NCI-H748 (cell line): ENCODE data around the gene SPACA4.
A peak's percentile ranks its signal among the peaks of the same experiment; 100 is the strongest.
"Not testable (repeated sequence)": the region's sequence is repeated elsewhere in the genome, so short reads cannot be mapped to it uniquely, and the experiment has no call there.

Experiments
- DNase-seq: peaks from one replicate; lab custom pipeline; 2025; ENCODE audit not compliant: unreplicated experiment; lab: John Stamatoyannopoulos, UW

The SPACA4 gene

DNA sequence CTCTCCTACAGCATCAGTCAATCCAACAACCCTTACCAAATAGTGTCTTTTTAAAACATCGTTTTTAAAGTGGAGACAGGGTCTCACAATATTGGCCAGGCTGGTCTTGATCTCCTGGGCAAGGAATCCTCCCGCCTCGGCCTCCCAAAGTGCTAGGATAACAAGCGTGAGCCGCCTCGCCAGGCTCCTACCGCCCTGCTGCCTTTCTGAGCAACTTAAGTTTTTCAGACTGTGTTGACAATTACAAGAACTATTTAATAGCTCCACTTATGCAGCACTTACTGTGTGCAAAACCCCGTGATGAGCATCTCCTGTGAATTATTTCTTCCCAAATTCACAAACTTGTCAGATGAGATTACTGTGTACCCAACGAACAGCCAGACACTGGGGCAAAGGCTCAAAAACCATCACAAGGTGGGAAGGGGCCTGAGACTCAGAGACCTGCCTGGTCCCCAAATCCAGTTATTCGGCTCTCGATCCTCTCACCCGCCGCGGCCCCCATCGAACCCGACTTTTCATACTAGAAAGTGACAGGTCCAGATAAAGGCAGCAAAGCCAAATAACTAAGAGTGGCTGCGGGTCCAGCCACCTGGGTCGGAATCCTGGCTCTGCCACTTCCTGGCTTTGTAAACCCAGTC, 11.9 kb downstream of the SPACA4 start:
- peak; percentile 39 for DNase-seq

DNA sequence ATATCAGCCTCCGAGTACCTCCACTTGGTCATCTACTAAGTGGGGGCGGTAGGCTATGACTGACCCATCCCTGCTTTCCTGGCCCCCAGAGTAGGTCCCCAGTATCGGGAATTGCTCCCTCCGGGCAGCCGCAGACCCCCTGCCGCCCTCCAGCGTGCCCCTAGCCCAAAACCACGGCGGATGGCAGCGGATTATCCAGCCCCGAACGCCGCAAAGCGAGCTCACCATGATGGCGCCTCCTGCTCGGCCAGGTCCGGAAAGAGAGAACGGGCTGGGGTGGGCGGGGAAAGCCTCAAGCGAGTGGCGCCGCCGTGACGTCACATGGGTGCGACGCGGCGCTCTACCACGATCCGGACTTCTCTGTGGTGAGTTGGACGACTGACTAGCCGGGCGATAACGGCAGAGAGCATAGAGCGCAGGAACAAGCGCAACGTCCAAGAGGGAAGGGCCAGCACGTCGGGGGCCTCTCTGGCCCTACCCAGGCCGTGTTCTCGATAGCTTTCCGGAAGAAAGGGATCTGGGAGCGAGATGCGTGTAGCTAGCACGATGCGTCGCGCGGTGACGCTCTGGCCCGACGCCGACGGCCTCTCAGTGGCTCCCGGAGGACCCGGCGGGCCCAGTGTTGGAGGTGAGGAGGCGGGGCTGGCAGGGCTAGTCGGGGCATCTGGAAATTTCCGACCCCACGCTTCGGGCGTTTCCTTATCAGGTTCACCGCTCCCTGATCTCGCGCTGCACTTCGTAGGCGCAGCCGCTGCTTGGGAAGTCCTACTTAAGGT, 12.6 kb downstream of the SPACA4 start, which contains the start of the genes RPL18 and SPHK2:
TSS of gene RPL18 (minus strand) at position 263 of the 776 bp plus-strand sequence. CDS start at position 228, 35 bp downstream.
TSS of gene SPHK2 (plus strand) at position 591 of the 776 bp plus-strand sequence. CDS start 1,009 bp downstream, outside the sequence.
- peak; percentile 100 for DNase-seq

- DNase-seq, result no peak
Observed at GRCh38 chr19:48619692-48620585, 13.4 kb downstream of the SPACA4 start.

- peak; percentile 50 for DNase-seq
Observed at GRCh38 chr19:48623556-48624066, 17.1 kb downstream of the SPACA4 start.

GRCh38 chr19:48624067-48624594, 17.6 kb downstream of the SPACA4 start:
- DNase-seq, result peak; percentile 100

- DNase-seq, result peak; percentile 40
Observed at GRCh38 chr19:48624791-48625723, 18.5 kb downstream of the SPACA4 start.

GRCh38 chr19:48625891-48626327, 19.4 kb downstream of the SPACA4 start:
- DNase-seq, result no peak

DNA sequence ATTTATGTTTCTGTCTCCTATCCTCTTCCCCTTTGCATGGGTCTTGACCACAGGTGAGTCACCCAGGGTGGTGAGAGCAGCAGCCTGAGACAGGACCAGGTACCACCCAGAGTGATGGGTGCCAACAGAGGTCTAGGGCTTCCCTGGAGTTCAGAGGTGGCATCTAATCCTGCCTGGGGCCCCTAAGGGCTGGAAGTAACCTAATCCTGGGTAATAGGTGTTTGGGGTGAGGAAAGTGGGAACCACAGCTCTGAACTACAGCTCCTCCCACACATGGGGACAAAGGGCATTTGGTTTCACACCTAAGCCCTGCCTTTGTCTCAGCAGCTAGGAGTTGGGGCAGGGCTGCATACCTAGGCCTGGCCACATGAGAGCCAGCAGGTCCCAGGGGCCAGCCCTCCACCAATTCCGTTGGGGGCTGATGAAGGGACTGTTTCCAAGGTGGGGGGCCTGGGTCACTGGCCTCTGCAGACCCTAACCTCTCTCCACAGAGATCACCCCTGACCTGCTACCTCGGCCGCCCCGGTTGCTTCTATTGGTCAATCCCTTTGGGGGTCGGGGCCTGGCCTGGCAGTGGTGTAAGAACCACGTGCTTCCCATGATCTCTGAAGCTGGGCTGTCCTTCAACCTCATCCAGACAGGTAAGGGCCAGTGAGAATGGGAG, 20.8 kb downstream of the SPACA4 start:
- DNase-seq, result no peak

GRCh38 chr19:48627865-48628314, 21.3 kb downstream of the SPACA4 start:
- DNase-seq, result no peak

DNA sequence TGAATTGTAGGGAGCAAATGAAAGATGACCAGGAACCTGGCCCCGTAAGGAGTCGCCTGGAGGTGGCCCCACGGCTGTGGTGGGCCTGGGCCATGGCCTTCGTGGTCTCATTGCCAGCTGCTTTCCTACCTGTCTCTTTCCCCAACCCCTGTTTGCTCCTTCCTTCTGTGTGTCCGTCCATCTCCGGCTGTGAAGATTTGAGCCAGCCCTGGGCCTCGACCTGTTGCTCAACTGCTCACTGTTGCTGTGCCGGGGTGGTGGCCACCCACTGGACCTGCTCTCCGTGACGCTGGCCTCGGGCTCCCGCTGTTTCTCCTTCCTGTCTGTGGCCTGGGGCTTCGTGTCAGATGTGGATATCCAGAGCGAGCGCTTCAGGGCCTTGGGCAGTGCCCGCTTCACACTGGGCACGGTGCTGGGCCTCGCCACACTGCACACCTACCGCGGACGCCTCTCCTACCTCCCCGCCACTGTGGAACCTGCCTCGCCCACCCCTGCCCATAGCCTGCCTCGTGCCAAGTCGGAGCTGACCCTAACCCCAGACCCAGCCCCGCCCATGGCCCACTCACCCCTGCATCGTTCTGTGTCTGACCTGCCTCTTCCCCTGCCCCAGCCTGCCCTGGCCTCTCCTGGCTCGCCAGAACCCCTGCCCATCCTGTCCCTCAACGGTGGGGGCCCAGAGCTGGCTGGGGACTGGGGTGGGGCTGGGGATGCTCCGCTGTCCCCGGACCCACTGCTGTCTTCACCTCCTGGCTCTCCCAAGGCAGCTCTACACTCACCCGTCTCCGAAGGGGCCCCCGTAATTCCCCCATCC, 22.1 kb downstream of the SPACA4 start:
- DNase-seq, result no peak

- DNase-seq, result no peak
Observed at GRCh38 chr19:48629297-48629598, 22.7 kb downstream of the SPACA4 start.

- peak; percentile 92 for DNase-seq
Observed at GRCh38 chr19:48629599-48630295, 23.2 kb downstream of the SPACA4 start.

GRCh38 chr19:48630296-48631063, 23.9 kb downstream of the SPACA4 start:
- DNase-seq, result no peak

DNA sequence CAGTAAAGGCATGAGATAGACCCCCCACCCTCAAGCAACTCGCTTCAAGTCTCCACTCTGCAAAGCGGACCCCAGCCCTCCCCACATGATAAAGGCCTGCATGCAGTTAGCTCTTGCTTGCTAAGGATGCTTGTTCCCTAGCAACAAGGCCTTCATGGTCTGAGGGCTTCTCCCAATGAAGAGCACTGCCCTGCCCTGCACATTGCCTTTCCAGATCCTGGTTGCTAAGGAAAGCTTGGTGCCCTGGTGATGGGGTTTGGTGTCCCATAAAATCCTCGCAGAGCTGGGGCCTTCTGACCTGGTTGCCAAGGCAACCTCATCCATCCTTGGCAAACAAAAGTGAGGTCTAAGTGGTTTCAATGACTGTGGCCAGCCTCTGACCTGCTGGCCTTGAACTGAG, 24.7 kb downstream of the SPACA4 start:
- peak; percentile 72 for DNase-seq

GRCh38 chr19:48632286-48632685, 25.7 kb downstream of the SPACA4 start:
- not testable (repeated sequence) for DNase-seq

DNA sequence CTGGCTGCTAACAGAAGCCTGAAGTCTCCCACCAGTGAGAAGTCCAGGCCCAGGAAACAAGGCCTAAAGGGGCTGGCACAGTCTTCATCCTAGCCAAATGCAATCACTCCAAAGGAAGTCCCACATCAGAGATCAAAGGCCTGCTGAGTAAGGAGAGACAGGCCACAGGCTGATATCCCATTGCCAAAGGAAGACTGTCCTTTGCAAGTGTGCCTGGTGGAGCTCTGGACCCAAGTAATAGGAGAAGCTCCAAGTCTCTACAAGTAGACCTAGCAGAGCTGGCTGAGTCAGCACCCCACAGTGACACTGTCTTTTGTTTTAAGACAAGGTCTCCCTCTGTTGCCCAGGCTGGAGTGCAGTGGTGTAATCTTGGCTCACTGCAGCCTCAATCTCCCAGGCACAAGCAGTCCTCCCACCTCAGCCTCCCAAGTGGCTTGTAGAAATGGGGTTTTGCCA, 26.2 kb downstream of the SPACA4 start:
- DNase-seq, result no peak
